GM19240 (cell line): ENCODE measurements around the gene PDIA6.
"Not testable (repeated sequence)": the region's sequence is repeated elsewhere in the genome, so short reads cannot be mapped to it uniquely, and the experiment has no call there.

Experiments
- DNase-seq: peaks from one replicate; pipeline ENCODE4 v3.0.0; 2011; ENCODE audit warnings: low spot score; ENCODE audit not compliant: insufficient read length

The PDIA6 gene

GRCh38 chr2:10810202-10811161 lies 2.1 kb downstream of the PDIA6 start:
- DNase-seq = no peak

- DNase-seq = no peak
Observed at GRCh38 chr2:10806543-10806942, 6.0 kb downstream of the PDIA6 start.

- DNase-seq = not testable (repeated sequence)
Observed at GRCh38 chr2:10805990-10806389, 6.6 kb downstream of the PDIA6 start.

GRCh38 chr2:10802657-10803056 lies 9.9 kb downstream of the PDIA6 start:
- no peak for DNase-seq

GRCh38 chr2:10800163-10800562 lies 12.4 kb downstream of the PDIA6 start:
- no peak for DNase-seq

- no peak for DNase-seq
Observed at GRCh38 chr2:10798783-10799182, 13.8 kb downstream of the PDIA6 start.

GRCh38 chr2:10796703-10797102 lies 15.9 kb downstream of the PDIA6 start:
- DNase-seq = no peak

- DNase-seq = no peak
Observed at GRCh38 chr2:10795508-10796046, 17.0 kb downstream of the PDIA6 start.

- no peak for DNase-seq
Observed at GRCh38 chr2:10794876-10795275, 17.7 kb downstream of the PDIA6 start.

- no peak for DNase-seq
Observed at GRCh38 chr2:10793816-10794215, 18.8 kb downstream of the PDIA6 start.

GRCh38 chr2:10792660-10793400 lies 19.8 kb downstream of the PDIA6 start:
- no peak for DNase-seq

GRCh38 chr2:10792001-10792634 lies 20.5 kb downstream of the PDIA6 start:
- no peak for DNase-seq

GRCh38 chr2:10790228-10790973 lies 22.2 kb downstream of the PDIA6 start:
- DNase-seq = peak; percentile 43

- DNase-seq = no peak
Observed at GRCh38 chr2:10788855-10789254, 23.7 kb downstream of the PDIA6 start.

GRCh38 chr2:10787176-10787968 lies 25.2 kb downstream of the PDIA6 start:
- DNase-seq = no peak

- DNase-seq = no peak
Observed at GRCh38 chr2:10786240-10786982, 26.2 kb downstream of the PDIA6 start.

- no peak for DNase-seq
Observed at GRCh38 chr2:10785260-10785659, 27.3 kb downstream of the PDIA6 start.

- DNase-seq = no peak
Observed at GRCh38 chr2:10784719-10785118, 27.9 kb downstream of the PDIA6 start.

GRCh38 chr2:10783421-10783820 lies 29.2 kb downstream of the PDIA6 start:
- no peak for DNase-seq
